CD4-positive, alpha-beta T cell treated with Interleukin-21 for 1 hour (primary cell): ENCODE measurements around the gene TMEM62.
"Not testable (repeated sequence)": the region's sequence is repeated elsewhere in the genome, so short reads cannot be mapped to it uniquely, and the experiment has no call there.

Source experiments
- DNase-seq: peaks from one replicate; pipeline ENCODE4 v3.0.0-alpha.2; 2020

The TMEM62 gene

GRCh38 chr15:43210807-43211206 lies 77.4 kb downstream of the TMEM62 start:
- no peak for DNase-seq

- no peak for DNase-seq
Measured at GRCh38 chr15:43211224-43211735, 77.9 kb downstream of the TMEM62 start.

GRCh38 chr15:43212299-43212698 lies 78.9 kb downstream of the TMEM62 start:
- no peak for DNase-seq

DNA sequence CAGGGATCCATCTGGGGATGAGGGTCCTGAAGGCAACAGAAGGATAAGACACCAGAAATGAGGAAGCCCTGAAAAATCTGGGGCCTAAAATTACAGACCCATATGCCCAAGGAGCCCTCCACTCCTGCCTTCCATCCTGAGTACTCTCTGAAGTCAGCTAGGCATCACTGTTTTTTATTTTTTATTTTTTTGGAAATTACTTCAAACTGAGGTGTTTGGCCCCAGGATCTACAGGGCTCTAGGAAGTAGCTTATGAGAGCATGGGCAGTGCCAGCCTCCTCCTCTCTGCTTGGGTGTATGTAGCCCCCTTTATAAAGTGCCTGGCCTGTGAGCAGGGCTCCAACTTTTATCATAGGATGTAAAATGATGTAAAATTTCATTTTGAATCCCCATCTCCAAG lies 79.6 kb downstream of the TMEM62 start:
- DNase-seq: no peak

DNA sequence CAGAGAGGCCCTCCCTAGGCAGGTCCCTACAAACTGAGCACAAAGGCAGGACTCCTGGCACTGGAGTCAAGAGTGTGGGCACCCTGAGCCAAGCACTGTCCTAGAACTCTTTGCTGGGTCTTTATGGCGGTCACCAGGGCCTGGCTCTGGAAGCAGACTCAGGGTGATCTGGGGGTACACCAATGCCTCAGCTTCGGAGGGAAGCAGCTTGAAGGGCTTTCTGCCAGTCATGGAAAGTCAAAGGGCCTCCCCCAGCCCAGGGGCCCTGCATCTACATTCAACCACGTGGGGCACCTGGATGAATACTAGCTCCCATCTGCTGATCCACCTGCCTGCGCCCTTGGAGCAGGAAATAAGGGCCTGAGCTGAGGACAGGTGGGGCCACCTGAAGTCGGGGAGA lies 80.1 kb downstream of the TMEM62 start:
- DNase-seq: no peak

DNA sequence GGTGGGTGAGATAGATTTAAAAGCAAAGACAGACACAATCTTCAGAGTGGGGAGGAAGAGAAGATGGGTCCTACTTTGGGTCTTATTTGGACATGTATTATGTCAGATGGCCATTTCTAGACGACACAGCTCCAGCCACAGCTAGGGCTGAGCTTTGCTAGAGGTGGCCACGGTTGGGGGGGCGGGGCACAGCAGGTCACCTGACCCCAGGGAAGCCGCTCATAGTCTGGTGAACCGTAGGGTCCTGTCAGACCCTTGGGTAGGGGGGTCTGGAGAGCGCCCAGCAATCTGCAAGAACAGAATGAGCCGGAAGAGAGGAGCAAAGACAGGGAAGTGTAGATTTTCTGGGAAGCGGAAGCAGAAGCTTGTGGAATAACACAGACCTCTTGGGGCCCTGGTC lies 80.8 kb downstream of the TMEM62 start:
- no peak for DNase-seq

- DNase-seq: no peak
Measured at GRCh38 chr15:43214592-43215295, 81.4 kb downstream of the TMEM62 start.

DNA sequence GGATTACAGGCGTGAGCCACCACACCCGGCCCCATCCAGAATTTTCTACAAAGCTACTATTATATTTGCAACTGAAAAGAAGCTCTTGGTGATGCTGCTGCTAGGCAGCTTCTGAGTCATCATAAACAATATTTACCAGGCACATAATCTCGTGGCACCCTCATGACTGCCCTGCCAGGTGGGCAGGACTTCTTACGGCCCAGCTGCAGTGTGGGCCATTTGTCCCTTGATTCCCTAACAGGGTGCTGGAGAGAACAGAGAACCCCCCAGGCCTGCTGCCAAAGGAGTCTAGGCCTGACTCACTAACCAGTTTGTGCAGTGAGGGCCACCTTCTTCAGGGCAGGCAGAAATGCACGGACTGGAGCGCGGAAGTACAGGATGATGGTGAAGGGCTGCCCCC lies 82.6 kb downstream of the TMEM62 start:
- DNase-seq: no peak

GRCh38 chr15:43218908-43219706 lies 85.7 kb downstream of the TMEM62 start:
- no peak for DNase-seq

DNA sequence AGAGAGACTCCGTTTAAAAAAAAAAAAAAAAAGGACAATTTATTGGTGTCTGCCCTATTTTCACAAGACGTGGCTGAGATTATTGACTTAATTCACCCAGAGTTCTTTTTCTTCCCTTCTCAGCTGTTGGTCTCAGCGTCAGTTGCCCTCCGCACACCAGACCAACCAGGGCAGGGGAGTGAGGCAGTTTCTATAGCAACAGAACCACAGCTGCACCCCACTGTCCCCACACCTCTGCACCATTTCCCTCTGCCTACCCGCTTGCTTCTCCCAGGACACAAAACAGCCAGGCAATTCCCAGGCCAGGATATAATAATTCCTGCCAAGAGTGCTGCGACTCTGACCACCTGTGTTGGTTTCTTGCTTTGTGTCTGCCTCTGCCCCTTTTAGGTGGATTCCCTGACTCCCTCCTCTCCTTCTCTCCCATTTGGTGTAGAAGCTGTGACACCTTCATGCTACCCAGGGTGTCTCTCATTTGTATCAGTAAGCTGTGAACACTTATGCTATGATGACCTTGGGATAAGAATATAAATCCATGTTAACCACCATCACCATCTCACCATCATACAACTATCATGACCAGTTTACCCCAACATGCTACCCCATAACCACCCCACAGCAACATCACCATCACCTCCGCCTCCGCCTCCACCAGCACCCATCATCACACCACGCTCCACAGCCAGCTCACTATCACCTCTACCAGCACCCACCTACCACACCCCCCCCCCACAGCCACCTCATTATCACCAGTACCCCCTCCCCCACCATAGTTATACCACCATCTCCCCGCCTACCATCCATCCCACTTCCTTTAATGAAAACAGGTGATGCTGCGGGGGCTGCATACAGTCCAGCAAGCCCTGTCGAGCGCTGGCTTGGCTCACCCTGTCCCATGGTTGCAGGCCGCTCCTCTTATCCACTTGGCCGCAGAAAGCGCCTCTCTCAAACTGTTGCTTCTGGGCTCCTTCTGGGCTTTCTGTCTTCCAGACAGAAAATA lies 86.8 kb downstream of the TMEM62 start:
- DNase-seq: no peak

DNA sequence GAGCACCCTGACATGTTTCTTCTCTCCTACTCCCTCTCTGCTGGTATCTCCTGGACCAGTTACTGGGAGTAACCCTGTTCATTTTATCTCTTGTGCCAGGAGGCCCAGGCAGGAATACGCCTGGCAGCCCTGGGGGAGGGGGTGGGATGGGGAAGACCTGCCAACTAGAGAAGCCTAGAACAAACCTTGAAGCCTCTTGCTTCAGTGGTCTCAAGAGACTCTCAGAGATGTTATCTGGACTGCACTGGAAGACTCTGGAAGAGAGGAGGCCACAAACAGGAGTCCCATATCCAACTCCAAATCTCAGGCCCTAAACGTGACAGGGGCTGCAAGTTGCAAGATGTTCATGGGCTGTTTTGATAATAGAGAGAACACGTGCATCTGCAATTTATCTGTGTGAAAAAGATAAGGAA lies 87.6 kb downstream of the TMEM62 start, which contains the start of gene EPB42:
Gene EPB42, minus strand, starts transcription at position 28 of the 413 bp plus-strand sequence. CDS start 193 bp downstream, outside the sequence.
- DNase-seq: no peak

DNA sequence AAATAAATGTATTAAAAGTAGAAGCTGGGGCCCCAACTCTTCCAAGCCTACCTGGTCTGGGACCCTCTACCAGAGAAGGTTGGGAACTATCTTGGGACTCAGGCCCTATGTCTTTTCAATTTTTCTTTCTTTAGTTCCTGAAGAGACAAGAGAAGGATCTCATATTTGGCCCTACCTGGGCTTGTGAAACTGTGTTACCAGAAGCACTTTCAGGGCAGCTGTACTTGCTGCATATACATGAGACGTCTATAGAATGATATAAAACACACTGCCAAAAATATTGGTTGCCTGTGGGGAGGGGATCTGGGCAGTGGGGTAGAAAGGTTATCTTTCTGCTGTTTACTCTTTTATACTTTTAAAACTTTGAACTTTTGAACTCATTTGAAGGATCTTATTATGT lies 88.0 kb downstream of the TMEM62 start:
- DNase-seq: no peak

DNA sequence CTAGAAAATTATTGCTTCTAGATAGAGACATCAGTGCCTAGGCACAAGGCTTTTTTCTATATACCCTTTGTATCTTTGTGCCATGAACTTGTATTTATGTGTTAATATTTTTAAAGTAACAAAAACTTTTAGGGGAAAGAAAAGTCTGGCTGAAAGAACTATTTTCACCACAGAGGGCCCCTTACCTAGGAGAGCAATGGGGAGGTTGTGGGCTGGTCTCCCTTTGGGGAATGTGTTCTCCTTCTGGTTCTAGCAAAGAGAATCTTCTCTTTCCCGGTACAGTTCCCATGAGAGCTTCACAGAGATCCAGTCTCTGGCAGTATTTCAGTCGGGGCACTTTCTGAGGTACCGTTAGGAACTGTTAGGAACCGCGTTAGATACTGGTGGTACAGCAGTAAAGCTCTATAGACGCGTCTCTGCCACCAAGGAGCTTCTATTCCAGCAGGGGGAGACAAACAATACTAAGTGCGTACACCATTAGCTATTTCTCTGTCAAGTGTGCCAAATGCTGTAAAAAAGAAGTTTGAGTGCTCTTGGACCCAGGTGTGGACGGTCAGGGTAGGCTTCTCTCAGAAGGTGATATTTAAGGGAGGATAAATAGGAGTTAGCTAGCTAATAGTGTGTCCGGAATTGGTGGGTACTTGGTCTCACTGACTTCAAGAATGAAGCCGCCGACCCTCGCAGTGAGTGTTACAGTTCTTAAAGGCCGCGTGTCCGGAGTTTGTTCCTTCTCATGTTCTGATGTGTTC lies 92.0 kb downstream of the TMEM62 start:
- DNase-seq: peak; percentile 62

GRCh38 chr15:43225950-43226255 lies 92.5 kb downstream of the TMEM62 start:
- not testable (repeated sequence) for DNase-seq

DNA sequence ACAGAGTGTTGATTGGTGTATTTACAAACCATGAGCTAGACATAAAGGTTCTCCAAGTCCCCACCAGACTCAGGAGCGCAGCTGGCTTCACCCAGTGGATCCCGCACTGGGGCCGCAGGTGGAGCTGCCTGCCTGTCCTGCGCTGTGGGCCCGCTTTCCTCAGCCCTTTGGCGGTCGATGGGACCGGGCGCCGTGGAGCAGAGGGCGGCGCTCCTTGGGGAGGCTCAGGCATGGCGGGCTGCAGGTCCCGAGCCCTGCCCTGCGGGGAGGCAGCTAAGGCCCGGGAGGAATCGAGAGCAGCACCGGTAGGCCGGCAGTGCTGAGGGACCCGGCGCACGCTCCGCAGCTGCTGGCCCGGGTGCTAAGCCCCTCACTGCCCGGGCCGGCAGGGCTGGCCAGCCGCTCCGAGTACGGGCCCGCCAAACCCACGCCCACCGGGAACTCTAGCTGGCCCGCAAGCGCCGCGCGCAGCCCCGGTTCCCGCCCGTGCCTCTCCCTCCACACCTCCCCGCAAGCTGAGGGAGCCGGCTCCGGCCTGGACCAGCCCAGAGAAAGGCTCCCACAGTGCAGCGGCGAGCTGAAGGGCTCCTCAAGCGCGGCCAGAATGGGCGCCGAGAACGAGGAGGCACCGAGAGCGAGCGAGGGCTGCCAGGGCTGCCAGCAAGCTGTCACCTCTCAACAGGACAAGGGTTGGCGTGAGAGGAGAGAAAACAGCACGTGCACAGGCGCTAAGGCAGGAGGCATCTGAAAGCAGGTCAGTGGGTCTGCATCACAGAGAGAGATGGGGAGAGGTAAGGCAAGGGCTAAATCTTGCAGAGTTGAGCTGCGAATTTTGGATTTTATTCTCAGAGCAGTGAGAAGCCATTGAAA lies 93.3 kb downstream of the TMEM62 start:
- DNase-seq: no peak

DNA sequence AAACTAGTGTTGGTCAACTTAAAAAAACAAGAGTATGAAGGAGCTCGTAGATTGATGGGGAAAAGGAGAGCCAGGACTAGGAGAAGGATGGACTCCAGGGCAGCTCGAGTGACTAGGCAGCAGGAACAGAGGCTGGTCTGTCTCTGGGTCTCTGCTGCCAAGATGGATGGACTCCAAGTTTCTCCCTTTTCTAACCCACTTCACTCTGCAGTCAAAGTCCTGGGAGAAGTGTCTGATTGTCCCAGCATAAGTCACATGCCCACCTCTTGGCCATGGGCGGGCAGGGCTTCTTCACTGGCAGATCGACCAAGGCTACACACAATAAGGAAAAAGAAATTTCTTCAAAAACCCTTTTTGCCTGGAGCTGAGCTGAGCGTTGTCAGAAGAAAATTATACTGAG lies 96.6 kb downstream of the TMEM62 start:
- DNase-seq: no peak

DNA sequence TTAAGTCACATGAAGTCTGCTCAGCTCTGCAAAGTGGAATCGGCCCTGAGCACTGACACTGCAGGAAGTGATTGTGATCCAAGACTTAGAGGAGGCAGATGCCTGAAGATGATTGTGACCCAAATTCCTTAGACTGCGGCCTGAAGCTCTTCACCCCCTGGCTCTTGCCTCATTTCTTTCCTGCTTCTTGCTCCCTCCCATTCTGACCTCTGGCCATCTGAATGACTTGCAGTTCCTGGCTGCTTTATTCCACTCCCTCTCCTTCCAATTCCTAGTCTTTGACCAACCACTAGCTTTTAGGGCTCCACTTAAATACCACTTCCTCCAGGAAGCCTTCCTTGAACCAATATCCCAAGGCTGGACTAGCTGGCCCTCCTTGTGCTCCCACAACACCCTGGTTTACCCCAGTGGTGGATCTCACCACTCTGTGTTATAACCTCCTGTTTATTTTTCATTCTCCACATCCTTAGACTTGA lies 97.3 kb downstream of the TMEM62 start:
- DNase-seq: no peak

DNA sequence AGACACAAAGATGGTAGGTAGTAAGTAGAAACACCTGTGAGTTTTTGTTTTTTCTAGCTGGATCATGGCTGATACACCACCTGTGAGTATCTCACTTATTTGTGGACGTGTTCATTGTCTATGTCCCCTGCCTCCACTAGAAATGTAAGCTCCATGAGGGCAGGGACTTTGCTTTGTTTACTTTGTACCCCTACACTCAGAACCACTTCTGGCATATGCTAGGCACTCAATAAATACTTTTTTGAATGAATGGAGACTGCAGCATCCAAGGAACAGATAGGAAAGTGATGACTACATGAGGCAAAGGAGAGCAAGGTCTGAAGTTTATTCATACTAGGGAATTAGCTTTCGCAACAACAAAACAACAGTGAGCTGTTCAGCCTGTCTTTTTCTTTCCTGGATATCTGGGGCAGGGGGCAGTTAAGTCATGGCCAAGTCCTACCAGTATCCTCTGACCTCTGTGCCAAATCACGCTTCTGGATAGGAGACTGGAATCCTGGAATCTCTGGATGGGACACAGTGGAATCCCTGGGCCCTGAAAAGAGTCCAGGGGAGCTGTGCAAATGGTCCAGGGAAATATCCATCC lies 99.0 kb downstream of the TMEM62 start:
- no peak for DNase-seq
